IPS-20b (cell line): Measurements from ENCODE around the gene CDH8.
"Not testable (repeated sequence)": the region's sequence is repeated elsewhere in the genome, so short reads cannot be mapped to it uniquely, and the experiment has no call there.

Source experiments
- H3K27ac ChIP-seq: one replicate; pipeline ENCODE4 v1.5.1; 2013; ENCODE audit warnings: low read length
- H3K27me3 ChIP-seq: 2 replicates; pipeline ENCODE4 v1.6.1; 2013; ENCODE audit warnings: mild to moderate bottlenecking, low read length, inconsistent platforms; ENCODE audit not compliant: insufficient read depth
- H3K36me3 ChIP-seq: 2 replicates; pipeline ENCODE4 v1.6.1; 2013; ENCODE audit warnings: low read depth, mild to moderate bottlenecking, inconsistent platforms, low read length, moderate library complexity; ENCODE audit not compliant: insufficient read depth
- H3K4me1 ChIP-seq: 2 replicates; pipeline ENCODE4 v1.6.1; 2013; ENCODE audit warnings: mild to moderate bottlenecking, control low read depth, inconsistent platforms, low read length, moderate library complexity; ENCODE audit not compliant: insufficient read depth
- H3K4me3 ChIP-seq: 2 replicates; pipeline ENCODE4 v1.5.1; 2013; ENCODE audit warnings: mild to moderate bottlenecking, low read length, inconsistent platforms
- H3K9ac ChIP-seq: 2 replicates; pipeline ENCODE4 v1.6.1; 2013; ENCODE audit warnings: low read depth, mild to moderate bottlenecking, inconsistent platforms, low read length, moderate library complexity
- H3K9me3 ChIP-seq: 2 replicates; pipeline ENCODE4 v1.6.1; 2013; ENCODE audit warnings: mild to moderate bottlenecking, low read depth, low read length, inconsistent platforms; ENCODE audit not compliant: insufficient read depth

The CDH8 gene

DNA sequence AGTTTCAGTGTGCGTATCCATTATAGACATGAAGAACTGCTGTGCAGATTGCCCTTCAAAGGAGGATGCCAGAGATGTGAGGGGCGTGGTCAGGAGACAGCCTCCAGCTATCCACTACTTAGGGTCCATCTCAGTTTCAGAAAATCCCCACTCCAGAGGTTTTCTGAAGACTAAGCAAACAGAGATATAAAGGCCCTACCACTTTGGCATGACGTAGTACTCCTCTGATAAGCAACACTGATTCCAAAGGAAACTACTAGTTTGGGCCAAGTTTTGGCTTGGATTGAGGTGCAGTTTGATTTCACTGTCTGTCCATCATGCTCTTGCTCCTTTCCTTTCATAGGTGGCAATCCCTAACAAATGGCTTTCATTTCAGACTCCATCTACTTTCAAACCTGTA lies 228.7 kb downstream of the CDH8 start:
- peaks cover 7% of the 10 kb centered on the region; the same call in 1 of the 2 replicates for H3K4me1 ChIP-seq
- no peaks in the 10 kb centered on the region for H3K36me3 ChIP-seq
- H3K27me3 ChIP-seq = no peaks in the 10 kb centered on the region
- no peak overlapping the region for H3K9ac ChIP-seq
- H3K4me3 ChIP-seq = no peak overlapping the region
- no peaks in the 10 kb centered on the region for H3K9me3 ChIP-seq
- no peak overlapping the region for H3K27ac ChIP-seq

DNA sequence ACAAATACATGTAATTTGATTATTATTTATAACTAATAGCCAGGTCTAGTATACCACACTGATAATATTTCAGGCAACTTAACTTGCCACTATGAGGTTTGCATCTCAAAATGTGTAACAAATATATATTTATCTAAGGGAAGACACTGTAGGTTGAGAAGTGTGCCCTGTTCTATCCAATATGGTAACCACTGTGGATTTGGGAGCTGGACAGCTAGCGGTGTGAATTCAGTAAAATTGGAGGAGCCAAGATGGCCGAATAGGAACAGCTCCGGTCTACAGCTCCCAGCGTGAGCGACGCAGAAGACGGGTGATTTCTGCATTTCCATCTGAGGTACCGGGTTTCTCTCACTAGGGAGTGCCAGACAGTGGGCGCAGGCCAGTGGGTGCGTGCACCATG lies 235.0 kb downstream of the CDH8 start:
- not testable (repeated sequence) for H3K4me3 ChIP-seq, H3K27ac ChIP-seq, H3K9ac ChIP-seq, H3K36me3 ChIP-seq, H3K4me1 ChIP-seq, H3K27me3 ChIP-seq, H3K9me3 ChIP-seq

DNA sequence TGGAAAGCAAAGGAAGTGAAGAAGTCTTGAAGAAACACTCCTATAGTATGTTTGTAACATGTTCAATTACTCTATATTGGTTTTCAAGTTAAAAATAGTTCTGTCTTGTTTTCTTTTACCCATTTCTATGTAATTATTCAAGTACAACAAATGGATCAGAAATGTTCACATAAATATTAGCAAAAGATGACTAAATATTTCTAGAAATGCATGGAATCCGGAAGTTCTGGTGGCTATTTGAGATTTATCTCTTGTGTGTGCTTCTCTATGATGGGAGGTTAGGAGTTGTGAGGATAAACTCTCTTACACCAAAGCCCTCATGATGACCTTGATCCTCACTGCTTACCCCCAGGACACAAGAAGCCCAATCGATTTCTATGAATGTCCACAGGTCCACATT lies 237.5 kb downstream of the CDH8 start:
- no peaks in the 10 kb centered on the region for H3K36me3 ChIP-seq
- no peak overlapping the region for H3K9ac ChIP-seq
- no peaks in the 10 kb centered on the region for H3K4me1 ChIP-seq
- H3K9me3 ChIP-seq = no peaks in the 10 kb centered on the region
- no peaks in the 10 kb centered on the region for H3K27me3 ChIP-seq
- H3K27ac ChIP-seq = no peak overlapping the region
- no peak overlapping the region for H3K4me3 ChIP-seq

DNA sequence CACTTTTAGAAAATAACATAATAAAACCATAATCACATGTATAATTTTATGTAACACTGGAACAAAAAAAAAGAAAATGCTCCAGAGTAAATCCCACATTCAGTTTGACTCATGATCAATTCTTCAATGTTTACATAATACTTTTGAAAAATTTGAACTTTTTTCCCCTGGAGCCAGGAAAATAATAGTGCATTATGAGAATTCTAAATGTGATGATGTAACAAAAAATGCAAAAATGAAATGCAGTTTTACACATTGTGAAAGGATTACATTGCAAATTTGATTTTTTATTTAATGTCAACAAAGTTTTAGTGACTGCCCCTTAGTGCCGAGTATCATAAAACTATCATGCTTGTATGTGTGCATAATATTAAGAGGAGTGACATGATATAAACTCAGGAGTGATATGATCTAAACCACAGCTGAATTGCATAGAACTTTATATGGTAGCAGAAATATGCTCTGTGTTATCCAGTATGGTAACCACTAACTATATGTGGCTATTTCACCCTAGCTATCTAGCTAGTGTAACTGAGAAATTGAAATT lies 238.2 kb downstream of the CDH8 start:
- Histone ChIP-seq H3K27ac (no peak overlapping the region), H3K4me1 (no peaks in the 10 kb centered on the region), H3K9me3 (no peaks in the 10 kb centered on the region), H3K27me3 (no peaks in the 10 kb centered on the region), H3K9ac (no peak overlapping the region), H3K4me3 (no peak overlapping the region), H3K36me3 (no peaks in the 10 kb centered on the region)

DNA sequence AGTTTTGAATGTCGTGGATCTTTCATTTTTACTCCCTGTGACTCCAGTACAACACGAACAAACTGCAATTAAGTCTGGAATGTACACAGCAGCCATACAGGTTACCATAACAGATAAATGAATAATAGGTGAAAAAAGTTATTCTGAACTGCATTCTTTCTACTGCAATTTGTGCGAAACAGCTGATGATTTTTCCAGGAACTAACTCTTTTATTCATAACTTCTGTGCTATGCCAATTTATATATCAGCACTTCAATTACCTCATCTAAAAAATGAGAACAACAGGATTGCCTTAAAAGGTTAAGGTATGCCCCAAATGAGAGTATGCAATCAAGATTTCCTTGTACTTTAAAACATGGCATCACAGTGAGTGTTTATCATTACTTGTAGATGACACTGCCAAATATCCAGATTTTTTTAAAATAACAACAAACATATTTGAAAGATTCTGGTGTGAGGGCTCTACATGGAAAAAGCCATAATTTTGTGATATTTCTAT lies 238.9 kb downstream of the CDH8 start:
- H3K9ac ChIP-seq = no peak overlapping the region
- H3K36me3 ChIP-seq = no peaks in the 10 kb centered on the region
- H3K9me3 ChIP-seq = no peaks in the 10 kb centered on the region
- no peak overlapping the region for H3K27ac ChIP-seq
- no peak overlapping the region for H3K4me3 ChIP-seq
- H3K27me3 ChIP-seq = no peaks in the 10 kb centered on the region
- H3K4me1 ChIP-seq = no peaks in the 10 kb centered on the region

GRCh38 chr16:61792194-61792909 lies 243.9 kb downstream of the CDH8 start:
- no peak overlapping the region for H3K4me3 ChIP-seq
- H3K9me3 ChIP-seq = no peaks in the 10 kb centered on the region
- no peaks in the 10 kb centered on the region for H3K4me1 ChIP-seq
- H3K27ac ChIP-seq = no peak overlapping the region
- H3K9ac ChIP-seq = no peak overlapping the region
- no peaks in the 10 kb centered on the region for H3K27me3 ChIP-seq
- H3K36me3 ChIP-seq = no peaks in the 10 kb centered on the region

GRCh38 chr16:61791464-61791863 lies 244.8 kb downstream of the CDH8 start:
- Histone ChIP-seq H3K4me1 (no peaks in the 10 kb centered on the region), H3K9me3 (no peaks in the 10 kb centered on the region), H3K27me3 (no peaks in the 10 kb centered on the region), H3K27ac (no peak overlapping the region), H3K9ac (no peak overlapping the region), H3K36me3 (no peaks in the 10 kb centered on the region), H3K4me3 (no peak overlapping the region)

- not testable (repeated sequence) for H3K4me3 ChIP-seq, H3K9ac ChIP-seq, H3K4me1 ChIP-seq, H3K9me3 ChIP-seq, H3K36me3 ChIP-seq, H3K27me3 ChIP-seq, H3K27ac ChIP-seq
Observed at GRCh38 chr16:61781855-61782254, 254.4 kb downstream of the CDH8 start.

DNA sequence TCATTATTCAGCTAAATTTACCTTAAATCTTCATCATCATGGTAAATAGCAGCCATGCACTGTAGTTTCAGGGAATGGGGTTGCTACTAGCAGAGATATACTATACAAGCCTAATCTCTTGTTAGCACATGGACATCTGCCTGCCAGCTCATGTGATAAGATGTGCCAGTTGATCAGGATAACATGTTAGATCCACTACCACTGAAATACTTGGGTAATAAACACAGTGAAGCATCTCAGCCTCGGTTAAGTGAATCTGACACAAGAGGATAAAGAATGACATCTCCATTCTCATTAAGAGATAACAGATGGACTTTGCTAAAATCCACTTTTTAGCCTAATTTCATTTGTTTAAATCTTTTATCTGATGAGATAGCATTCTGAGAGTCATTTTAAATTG lies 256.1 kb downstream of the CDH8 start:
- Histone ChIP-seq H3K27me3 (no peaks in the 10 kb centered on the region), H3K9me3 (no peaks in the 10 kb centered on the region), H3K4me1 (peaks cover 3% of the 10 kb centered on the region; the same call in 1 of the 2 replicates), H3K9ac (no peak overlapping the region), H3K4me3 (no peak overlapping the region), H3K27ac (no peak overlapping the region), H3K36me3 (no peaks in the 10 kb centered on the region)

GRCh38 chr16:61770301-61770700 lies 265.9 kb downstream of the CDH8 start:
- H3K9ac ChIP-seq = no peak overlapping the region
- H3K27ac ChIP-seq = no peak overlapping the region
- H3K36me3 ChIP-seq = no peaks in the 10 kb centered on the region
- 0 out of 2 replicates have a peak, but pooled peaks cover 2% of the 10 kb centered on the region for H3K4me1 ChIP-seq
- no peaks in the 10 kb centered on the region for H3K27me3 ChIP-seq
- H3K4me3 ChIP-seq = no peak overlapping the region
- H3K9me3 ChIP-seq = no peaks in the 10 kb centered on the region

DNA sequence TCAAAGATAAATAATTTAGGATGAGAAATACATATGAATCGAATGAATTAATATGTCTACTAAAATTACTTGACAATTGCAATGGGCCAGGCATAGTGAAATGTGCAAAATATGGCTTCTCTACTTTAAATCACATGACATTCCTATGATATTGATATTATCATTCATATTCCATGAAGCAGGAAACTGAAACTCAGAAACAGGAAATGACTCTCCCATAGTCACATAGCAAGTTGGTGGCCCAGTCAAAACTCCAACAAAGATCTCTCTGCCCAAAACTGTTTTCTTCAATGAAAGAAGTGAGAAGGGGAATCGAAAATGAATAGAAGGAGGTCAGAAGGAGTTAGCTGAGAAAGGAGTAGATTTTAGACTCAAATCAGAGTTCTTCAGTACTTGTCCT lies 272.2 kb downstream of the CDH8 start:
- H3K9ac ChIP-seq = no peak overlapping the region
- H3K9me3 ChIP-seq = no peaks in the 10 kb centered on the region
- no peak overlapping the region for H3K27ac ChIP-seq
- no peaks in the 10 kb centered on the region for H3K4me1 ChIP-seq
- H3K27me3 ChIP-seq = no peaks in the 10 kb centered on the region
- no peaks in the 10 kb centered on the region for H3K36me3 ChIP-seq
- H3K4me3 ChIP-seq = no peak overlapping the region

- Histone ChIP-seq H3K9me3 (no peaks in the 10 kb centered on the region), H3K9ac (no peak overlapping the region), H3K4me3 (no peak overlapping the region), H3K4me1 (no peaks in the 10 kb centered on the region), H3K27me3 (no peaks in the 10 kb centered on the region), H3K27ac (no peak overlapping the region), H3K36me3 (no peaks in the 10 kb centered on the region)
Observed at GRCh38 chr16:61763013-61763412, 273.2 kb downstream of the CDH8 start.
